Neural cell (in vitro differentiated cells): ENCODE data around the gene DSCAM.

Experiments
- CTCF ChIP-seq: fragments of 450-650 bp; IDR thresholded peaks from 2 replicates; pipeline ENCODE4 v1.5.1; 2014; ENCODE audit warnings: antibody characterized with exemption, mild to moderate bottlenecking, moderate library complexity; ENCODE audit not compliant: poor library complexity, severe bottlenecking
- EP300 ChIP-seq: fragments of 450-650 bp; conservative IDR thresholded peaks from 2 replicates; pipeline ENCODE4 v1.6.1; 2014; ENCODE audit warnings: antibody characterized with exemption, mild to moderate bottlenecking, moderate library complexity; ENCODE audit not compliant: poor library complexity, severe bottlenecking
- POLR2AphosphoS5 ChIP-seq: IDR thresholded peaks from 2 replicates; pipeline ENCODE4 v1.6.1; 2012
- RAD21 ChIP-seq: fragments of 450-650 bp; conservative IDR thresholded peaks from 2 replicates; pipeline ENCODE4 v1.6.1; 2014; ENCODE audit warnings: antibody characterized with exemption, mild to moderate bottlenecking, moderate library complexity

DNA sequence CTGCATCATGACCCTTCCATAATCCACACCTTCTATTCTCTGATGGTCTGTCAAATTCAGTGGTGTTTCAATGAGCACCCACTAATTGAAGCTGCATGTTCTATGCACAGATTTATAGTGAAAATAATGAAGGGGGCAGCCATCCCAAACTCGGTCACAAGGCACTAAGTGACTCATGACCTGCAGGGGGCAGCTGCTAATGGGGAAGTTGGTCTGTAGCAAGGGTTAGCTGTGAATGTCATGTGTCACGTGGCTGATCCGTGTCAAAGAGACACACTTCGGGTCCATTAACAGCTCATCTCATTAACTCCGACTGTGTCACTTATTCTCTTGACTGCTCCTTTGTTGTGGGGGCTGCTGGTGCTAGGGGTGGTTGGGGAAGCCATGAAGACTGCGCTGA lies 673.1 kb downstream of the DSCAM start:
- TF ChIP-seq CTCF (no peak), RAD21 (no peak), EP300 (no peak), POLR2AphosphoS5 (no peak)
